Measurements from ENCODE around the gene WFS1. TPM values are rescaled to one million over a fixed set of nuclear protein-coding genes. Genes with fewer than 3 reads are reported as not detected.

Gene WFS1
- total RNA-seq, 3 donors from 2014 or later: 32.5 to 58.3 (median 37.1) TPM

GRCh38 chr4:6335040-6335590 is 65.5 kb downstream of the WFS1 start:
- peaks cover 4 to 8% of the 10 kb centered on the region in 2 donors for H3K9me3 ChIP-seq
- H3K27ac ChIP-seq: no peak overlapping the region
- DNase-seq (ENCODE audit: low spot score in 2 of 2): no peak
- intact Hi-C loops (cut with DNase I; ENCODE audit: low total_unique reads): loop anchor here (2.0 kb wide), 1 partner anchor 16 kb away; no protein-coding TSS in a partner anchor
- H3K36me3 ChIP-seq: no peaks in the 10 kb centered on the region
- H3K27me3 ChIP-seq: peaks cover 0 to 40% of the 10 kb centered on the region in 2 donors
- TF ChIP-seq POLR2A (IDR thresholded peaks at IDR 0.05): no peak
- no peak for TF ChIP-seq CTCF (IDR thresholded peaks at IDR 0.05)
- no peak for TF ChIP-seq POLR2AphosphoS5 (IDR thresholded peaks at IDR 0.05)
- no peaks in the 10 kb centered on the region for H3K4me1 ChIP-seq
- H3K4me3 ChIP-seq: no peak overlapping the region

GRCh38 chr4:6336166-6336565 is 66.5 kb downstream of the WFS1 start:
- H3K4me1 ChIP-seq: no peaks in the 10 kb centered on the region
- H3K9me3 ChIP-seq: peaks cover 4 to 8% of the 10 kb centered on the region in 2 donors
- H3K27me3 ChIP-seq: peaks cover 0 to 47% of the 10 kb centered on the region in 2 donors
- no peaks in the 10 kb centered on the region for H3K36me3 ChIP-seq
- no peak overlapping the region for H3K4me3 ChIP-seq
- H3K27ac ChIP-seq: no peak overlapping the region
- DNase-seq (ENCODE audit: low spot score in 2 of 2): no peak
- intact Hi-C loops (cut with DNase I; ENCODE audit: low total_unique reads): no loop called here
- no peak for TF ChIP-seq POLR2A (IDR thresholded peaks at IDR 0.05)
- TF ChIP-seq CTCF (IDR thresholded peaks at IDR 0.05): no peak
- no peak for TF ChIP-seq POLR2AphosphoS5 (IDR thresholded peaks at IDR 0.05)

GRCh38 chr4:6337331-6337935 is 67.8 kb downstream of the WFS1 start:
- no peaks in the 10 kb centered on the region for H3K4me1 ChIP-seq
- DNase-seq (ENCODE audit: low spot score in 2 of 2): no peak
- H3K27ac ChIP-seq: no peak overlapping the region
- H3K36me3 ChIP-seq: no peaks in the 10 kb centered on the region
- peaks cover 3 to 4% of the 10 kb centered on the region in 2 donors for H3K9me3 ChIP-seq
- H3K4me3 ChIP-seq: no peak overlapping the region
- intact Hi-C loops (cut with DNase I; ENCODE audit: low total_unique reads): no loop called here
- TF ChIP-seq POLR2AphosphoS5 (IDR thresholded peaks at IDR 0.05) (no peak), CTCF (IDR thresholded peaks at IDR 0.05) (no peak), POLR2A (IDR thresholded peaks at IDR 0.05) (no peak)
- peaks cover 0 to 47% of the 10 kb centered on the region in 2 donors for H3K27me3 ChIP-seq

- H3K27ac ChIP-seq: no peak overlapping the region
- no peaks in the 10 kb centered on the region for H3K36me3 ChIP-seq
- intact Hi-C loops (cut with DNase I; ENCODE audit: low total_unique reads): no loop called here
- peaks cover 3 to 4% of the 10 kb centered on the region in 2 donors for H3K9me3 ChIP-seq
- TF ChIP-seq CTCF (IDR thresholded peaks at IDR 0.05) (no peak), POLR2A (IDR thresholded peaks at IDR 0.05) (no peak), POLR2AphosphoS5 (IDR thresholded peaks at IDR 0.05) (no peak)
- peaks cover 0 to 47% of the 10 kb centered on the region in 2 donors for H3K27me3 ChIP-seq
- no peaks in the 10 kb centered on the region for H3K4me1 ChIP-seq
- no peak for DNase-seq (ENCODE audit: low spot score in 2 of 2)
- H3K4me3 ChIP-seq: no peak overlapping the region
Observed at GRCh38 chr4:6338175-6338950, 68.7 kb downstream of the WFS1 start.
